GM19043 (cell line): Measurements from ENCODE around the gene SARNP.

ENCODE experiments used
- ATAC-seq: cut with Tn5 transposase; IDR thresholded peaks from one replicate; pipeline ENCODE4 v1.9.1; 2021; ENCODE audit warnings: low read depth; ENCODE audit not compliant: unreplicated experiment

SARNP gene

GRCh38 chr12:55715169-55715764, 102.3 kb downstream of the SARNP start:
- no peak for ATAC-seq

GRCh38 chr12:55713721-55714120, 103.8 kb downstream of the SARNP start:
- no peak for ATAC-seq

GRCh38 chr12:55712700-55713415, 104.7 kb downstream of the SARNP start:
- no peak for ATAC-seq

- ATAC-seq = no peak
These were observed 105.6 kb downstream of the SARNP start for GRCh38 chr12:55711786-55712553.

GRCh38 chr12:55708695-55709233, 108.8 kb downstream of the SARNP start:
- ATAC-seq = no peak

GRCh38 chr12:55707841-55708694, 109.5 kb downstream of the SARNP start, which contains the start of gene ITGA7:
Gene ITGA7 (minus strand): TSS chr12:55707904. CDS start chr12:55707682, 222 bp downstream.
- ATAC-seq = peak; percentile 58
